Mesodermal cell (in vitro differentiated cells): ENCODE measurements around the gene RHBDF2.

ENCODE experiments used
- H3K27ac ChIP-seq: 2 replicates; pipeline ENCODE4 v1.7.0; 2013; ENCODE audit warnings: mild to moderate bottlenecking, low read depth, low read length, moderate library complexity; ENCODE audit not compliant: severe bottlenecking
- H3K36me3 ChIP-seq: 2 replicates; pipeline ENCODE4 v1.7.1; 2013; ENCODE audit warnings: mild to moderate bottlenecking, low read length, moderate library complexity; ENCODE audit not compliant: control insufficient read depth, insufficient read depth
- H3K4me1 ChIP-seq: one replicate; pipeline ENCODE4 v1.7.1; 2013; ENCODE audit warnings: mild to moderate bottlenecking, low read length; ENCODE audit not compliant: insufficient read depth, control insufficient read depth, poor library complexity, severe bottlenecking
- H3K4me3 ChIP-seq: 2 replicates; pipeline ENCODE4 v1.7.0; 2013; ENCODE audit warnings: low read length, control low read depth, mild to moderate bottlenecking; ENCODE audit not compliant: insufficient read depth, poor library complexity, severe bottlenecking; ENCODE audit errors: extremely low read depth
- H3K9me3 ChIP-seq: 2 replicates; pipeline ENCODE4 v1.7.1; 2013; ENCODE audit warnings: mild to moderate bottlenecking, low read length, moderate library complexity; ENCODE audit not compliant: control insufficient read depth
- WGBS, 2 experiments: methylation state at CpG; one replicate each; pipeline ENCODE4 v1.1.5; 2013; ENCODE audit warnings: missing lambda C conversion rate in 2 of 2; ENCODE audit not compliant: insufficient coverage in 2 of 2; 5-methylcytosine and 5-hydroxymethylcytosine counted together

RHBDF2 gene

GRCh38 chr17:76428511-76428910, 72.7 kb downstream of the RHBDF2 start:
- Histone ChIP-seq H3K27ac (no peak overlapping the region), H3K4me3 (no peak overlapping the region), H3K36me3 (no peaks in the 10 kb centered on the region), H3K9me3 (no peaks in the 10 kb centered on the region), H3K4me1 (no peaks in the 10 kb centered on the region)
- WGBS, 2 experiments, result no CpG with 5 or more reads among the region's 1 CpG

- no peak overlapping the region for H3K27ac ChIP-seq
- no peaks in the 10 kb centered on the region for H3K9me3 ChIP-seq
- H3K36me3 ChIP-seq, result peaks cover 3% of the 10 kb centered on the region
- H3K4me1 ChIP-seq, result no peaks in the 10 kb centered on the region
- no peak overlapping the region for H3K4me3 ChIP-seq
- WGBS, 2 experiments, result 95 to 97% methylated on average over 4 to 7 of the region's 8 CpGs
Observed at GRCh38 chr17:76427501-76428231, 73.6 kb downstream of the RHBDF2 start.

- peaks cover 3% of the 10 kb centered on the region for H3K36me3 ChIP-seq
- 100% methylated on average over 1 to 3 of the region's 3 CpGs for WGBS, 2 experiments
- no peak overlapping the region for H3K27ac ChIP-seq
- no peak overlapping the region for H3K4me3 ChIP-seq
- H3K9me3 ChIP-seq, result no peaks in the 10 kb centered on the region
- H3K4me1 ChIP-seq, result no peaks in the 10 kb centered on the region
Observed at GRCh38 chr17:76426853-76427252, 74.4 kb downstream of the RHBDF2 start.

- no peak overlapping the region for H3K4me3 ChIP-seq
- H3K4me1 ChIP-seq, result peaks cover under 1% of the 10 kb centered on the region
- H3K9me3 ChIP-seq, result no peaks in the 10 kb centered on the region
- no peak overlapping the region for H3K27ac ChIP-seq
- peaks cover 3% of the 10 kb centered on the region for H3K36me3 ChIP-seq
- 94 to 97% methylated on average over 6 of the region's 6 CpGs for whole genome bisulfite sequencing, 2 experiments
Observed at GRCh38 chr17:76422860-76423259, 78.4 kb downstream of the RHBDF2 start.

- no peak overlapping the region for H3K4me3 ChIP-seq
- no peak overlapping the region for H3K27ac ChIP-seq
- WGBS, 2 experiments, result 93 to 94% methylated on average over 8 of the region's 8 CpGs
- no peaks in the 10 kb centered on the region for H3K9me3 ChIP-seq
- peaks cover 6% of the 10 kb centered on the region for H3K36me3 ChIP-seq
- H3K4me1 ChIP-seq, result peaks cover 5% of the 10 kb centered on the region
Observed at GRCh38 chr17:76422406-76422805, 78.8 kb downstream of the RHBDF2 start.

GRCh38 chr17:76421044-76421407, 80.2 kb downstream of the RHBDF2 start:
- Histone ChIP-seq H3K4me3 (no peak overlapping the region), H3K27ac (no peak overlapping the region), H3K36me3 (peaks cover 13% of the 10 kb centered on the region), H3K9me3 (no peaks in the 10 kb centered on the region), H3K4me1 (peaks cover 5% of the 10 kb centered on the region)
- WGBS, 2 experiments, result 20 to 51% methylated on average over 1 to 4 of the region's 7 CpGs
